Loucy (cell line): Measurements from ENCODE around the gene TUB.

Source experiments
- EZH2phosphoT487 ChIP-seq: fragments of 200-600 bp; IDR thresholded peaks from 2 replicates; pipeline ENCODE4 v1.6.1; 2018; ENCODE audit warnings: antibody characterized with exemption, mild to moderate bottlenecking, moderate library complexity, borderline replicate concordance
- TF ChIP-seq, protein P1 (sequence below): fragments of 200-600 bp; sonication (generic); conservative IDR thresholded peaks from 2 replicates; pipeline ENCODE4 v1.5.1; 2014; ENCODE audit warnings: mild to moderate bottlenecking, antibody characterized with exemption, low read length

DNA sequence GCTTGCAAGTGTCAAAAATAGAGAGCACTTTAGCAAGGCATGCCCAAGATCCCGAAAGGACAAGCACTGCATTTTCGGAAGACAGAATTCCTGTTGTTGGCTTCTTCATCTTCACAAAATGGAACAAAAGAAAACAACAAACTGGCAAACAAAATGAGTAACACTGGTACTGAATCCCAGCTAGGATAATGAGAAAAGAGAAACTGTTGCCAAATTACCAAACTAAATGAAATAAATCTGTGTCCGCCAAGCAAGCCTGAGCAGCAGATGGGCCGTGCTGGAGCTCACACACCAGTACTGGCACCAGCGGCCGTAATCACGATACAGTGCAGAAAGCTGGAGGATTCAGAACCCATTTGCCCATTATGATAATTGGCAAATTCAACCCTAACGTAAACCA, 30.6 kb downstream of the TUB start:
- TF ChIP-seq, protein P1, sequence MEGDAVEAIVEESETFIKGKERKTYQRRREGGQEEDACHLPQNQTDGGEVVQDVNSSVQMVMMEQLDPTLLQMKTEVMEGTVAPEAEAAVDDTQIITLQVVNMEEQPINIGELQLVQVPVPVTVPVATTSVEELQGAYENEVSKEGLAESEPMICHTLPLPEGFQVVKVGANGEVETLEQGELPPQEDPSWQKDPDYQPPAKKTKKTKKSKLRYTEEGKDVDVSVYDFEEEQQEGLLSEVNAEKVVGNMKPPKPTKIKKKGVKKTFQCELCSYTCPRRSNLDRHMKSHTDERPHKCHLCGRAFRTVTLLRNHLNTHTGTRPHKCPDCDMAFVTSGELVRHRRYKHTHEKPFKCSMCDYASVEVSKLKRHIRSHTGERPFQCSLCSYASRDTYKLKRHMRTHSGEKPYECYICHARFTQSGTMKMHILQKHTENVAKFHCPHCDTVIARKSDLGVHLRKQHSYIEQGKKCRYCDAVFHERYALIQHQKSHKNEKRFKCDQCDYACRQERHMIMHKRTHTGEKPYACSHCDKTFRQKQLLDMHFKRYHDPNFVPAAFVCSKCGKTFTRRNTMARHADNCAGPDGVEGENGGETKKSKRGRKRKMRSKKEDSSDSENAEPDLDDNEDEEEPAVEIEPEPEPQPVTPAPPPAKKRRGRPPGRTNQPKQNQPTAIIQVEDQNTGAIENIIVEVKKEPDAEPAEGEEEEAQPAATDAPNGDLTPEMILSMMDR: no peak
- TF ChIP-seq EZH2phosphoT487: no peak
